Vagina (tissue), 2 donors: ENCODE data around the gene CEP70. TPM values are rescaled to one million over a fixed set of nuclear protein-coding genes. Genes with fewer than 3 reads are reported as not detected.
"Not testable (repeated sequence)": the region's sequence is repeated elsewhere in the genome, so short reads cannot be mapped to it uniquely, and the experiment has no call there.

Source experiments
- DNase-seq, 2 donors: peaks; one replicate each; pipeline ENCODE4 v3.0.0-alpha.2; 2017; ENCODE audit errors: extremely low spot score in 2 of 2
- H3K27ac ChIP-seq: fragments of 200-600 bp; sonication (generic); one replicate; pipeline ENCODE4 v1.5.1; 2019
- H3K27me3 ChIP-seq: fragments of 200-600 bp; sonication (generic); one replicate; pipeline ENCODE4 v1.5.1; 2019
- H3K36me3 ChIP-seq, 2 donors: fragments of 200-600 bp; sonication (generic); one replicate each; pipeline ENCODE4 v1.5.1; 2017 to 2019
- H3K4me1 ChIP-seq: fragments of 200-600 bp; sonication (generic); one replicate; pipeline ENCODE4 v1.5.1; 2019
- H3K4me3 ChIP-seq, 2 donors: fragments of 200-600 bp; sonication (generic); 1 replicate in 1 of 2; 2 replicates in 1 of 2; pipeline ENCODE4 v1.5.1; 2016 to 2019
- H3K9me3 ChIP-seq: fragments of 200-600 bp; sonication (generic); one replicate; pipeline ENCODE4 v1.5.1; 2019
- POLR2A ChIP-seq, 2 donors: fragments of 450-650 bp; IDR thresholded peaks; one replicate each; pipeline ENCODE4 v1.6.1; 2017; ENCODE audit warnings: antibody characterized with exemption in 2 of 2, mild to moderate bottlenecking in 2 of 2, moderate library complexity in 2 of 2
- POLR2AphosphoS5 ChIP-seq, 2 donors: sonication (generic); formaldehyde crosslinking; IDR thresholded peaks; one replicate each; pipeline ENCODE4 v1.9.0; 2017; ENCODE audit warnings: antibody characterized with exemption in 2 of 2, mild to moderate bottlenecking in 2 of 2, low read depth in 1 of 2; ENCODE audit not compliant: insufficient read depth in 1 of 2
- intact Hi-C: fragments of 100-400 bp; cut with DNase I; formaldehyde crosslinking; loops from one replicate; pipeline ENCODE4 v1.15.1; 2023
- total RNA-seq: library from RNA; depleted of rRNA; stranded (reverse); fragments of >200 nt; gene quantifications from one replicate; pipeline ENCODE4 v1.2.3, GENCODE V29; 2016
- TF ChIP-seq, protein P1 (sequence below), 3 experiments: fragments of 450-650 bp in 2 of 3; fragments of 200-600 bp in 1 of 3; sonication (generic) in 1 of 3; IDR thresholded peaks; one replicate each; pipeline ENCODE4 v1.5.1; 2017 to 2019; ENCODE audit warnings: antibody characterized with exemption in 3 of 3, mild to moderate bottlenecking in 2 of 3, moderate library complexity in 2 of 3

The CEP70 gene
- total RNA-seq, 1 donor from 2014 or later = 31.7 TPM

GRCh38 chr3:138496436-138496835 lies 97.6 kb downstream of the CEP70 start:
- H3K27ac ChIP-seq = no peak overlapping the region
- intact Hi-C loops = no loop called here
- H3K4me3 ChIP-seq = no peak overlapping the region
- no peaks in the 10 kb centered on the region for H3K27me3 ChIP-seq
- TF ChIP-seq, protein P1, sequence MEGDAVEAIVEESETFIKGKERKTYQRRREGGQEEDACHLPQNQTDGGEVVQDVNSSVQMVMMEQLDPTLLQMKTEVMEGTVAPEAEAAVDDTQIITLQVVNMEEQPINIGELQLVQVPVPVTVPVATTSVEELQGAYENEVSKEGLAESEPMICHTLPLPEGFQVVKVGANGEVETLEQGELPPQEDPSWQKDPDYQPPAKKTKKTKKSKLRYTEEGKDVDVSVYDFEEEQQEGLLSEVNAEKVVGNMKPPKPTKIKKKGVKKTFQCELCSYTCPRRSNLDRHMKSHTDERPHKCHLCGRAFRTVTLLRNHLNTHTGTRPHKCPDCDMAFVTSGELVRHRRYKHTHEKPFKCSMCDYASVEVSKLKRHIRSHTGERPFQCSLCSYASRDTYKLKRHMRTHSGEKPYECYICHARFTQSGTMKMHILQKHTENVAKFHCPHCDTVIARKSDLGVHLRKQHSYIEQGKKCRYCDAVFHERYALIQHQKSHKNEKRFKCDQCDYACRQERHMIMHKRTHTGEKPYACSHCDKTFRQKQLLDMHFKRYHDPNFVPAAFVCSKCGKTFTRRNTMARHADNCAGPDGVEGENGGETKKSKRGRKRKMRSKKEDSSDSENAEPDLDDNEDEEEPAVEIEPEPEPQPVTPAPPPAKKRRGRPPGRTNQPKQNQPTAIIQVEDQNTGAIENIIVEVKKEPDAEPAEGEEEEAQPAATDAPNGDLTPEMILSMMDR (IDR thresholded peaks at IDR 0.05) = no peak
- TF ChIP-seq POLR2A (IDR thresholded peaks at IDR 0.05) (no peak), POLR2AphosphoS5 (IDR thresholded peaks at IDR 0.05; ENCODE audit: insufficient read depth in 1 of 2, low read depth in 1 of 2) (no peak)
- H3K9me3 ChIP-seq = no peaks in the 10 kb centered on the region
- peaks cover 0 to 8% of the 10 kb centered on the region in 2 donors for H3K36me3 ChIP-seq
- no peak for DNase-seq
- H3K4me1 ChIP-seq = no peaks in the 10 kb centered on the region

GRCh38 chr3:138495638-138496037 lies 98.4 kb downstream of the CEP70 start:
- H3K9me3 ChIP-seq, intact Hi-C loops, H3K4me1 ChIP-seq, H3K27me3 ChIP-seq, DNase-seq, H3K27ac ChIP-seq, H3K36me3 ChIP-seq, H3K4me3 ChIP-seq: not testable (repeated sequence)

GRCh38 chr3:138494607-138494929 lies 99.5 kb downstream of the CEP70 start:
- Histone ChIP-seq H3K27ac (no peak overlapping the region), H3K36me3 (peaks cover 0 to 3% of the 10 kb centered on the region in 2 donors), H3K27me3 (no peaks in the 10 kb centered on the region), H3K9me3 (no peaks in the 10 kb centered on the region), H3K4me3 (no peak overlapping the region), H3K4me1 (no peaks in the 10 kb centered on the region)
- no peak for TF ChIP-seq POLR2AphosphoS5 (IDR thresholded peaks at IDR 0.05; ENCODE audit: insufficient read depth in 1 of 2, low read depth in 1 of 2)
- TF ChIP-seq, protein P1 (IDR thresholded peaks at IDR 0.05) = no peak
- no peak for TF ChIP-seq POLR2A (IDR thresholded peaks at IDR 0.05)
- intact Hi-C loops = no loop called here
- no peak for DNase-seq

DNA sequence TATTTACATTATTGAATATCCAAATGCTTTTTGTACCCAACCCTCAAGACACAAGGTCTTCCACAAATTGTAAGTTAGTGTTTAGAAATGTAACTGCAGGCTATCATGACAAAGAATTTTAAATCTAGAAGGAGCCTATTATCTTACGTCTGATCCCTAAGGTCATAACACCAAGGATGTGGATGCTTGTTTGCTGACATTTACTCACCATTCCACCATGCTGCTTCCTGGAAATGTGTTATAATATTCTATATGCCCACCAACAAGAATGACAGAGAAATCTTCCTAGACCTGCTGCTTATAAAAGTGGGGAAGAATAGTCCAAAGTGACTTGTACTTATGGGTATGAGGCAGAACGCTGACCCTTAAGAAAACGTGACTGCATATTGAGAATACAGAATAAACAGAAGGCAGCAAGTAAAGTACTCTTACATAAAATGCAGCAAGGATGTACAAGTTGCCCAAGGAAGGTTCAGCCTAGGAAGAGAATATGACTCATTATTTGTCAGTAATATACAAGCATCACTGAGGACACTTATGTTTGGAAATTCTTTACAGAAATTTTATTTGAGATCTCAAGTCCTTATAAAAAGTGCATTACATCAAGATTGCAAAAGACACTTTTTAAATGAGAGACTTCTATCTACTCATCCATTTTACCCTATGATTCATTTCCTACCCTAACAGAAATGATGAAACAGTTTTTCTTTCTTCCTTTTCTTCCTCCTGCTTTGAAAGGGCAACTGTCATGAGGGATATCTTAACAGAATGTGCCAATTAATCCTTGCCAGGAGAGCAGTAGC lies 100.1 kb downstream of the CEP70 start:
- intact Hi-C loops = no loop called here
- TF ChIP-seq, protein P1 (IDR thresholded peaks at IDR 0.05) = no peak
- TF ChIP-seq POLR2AphosphoS5 (IDR thresholded peaks at IDR 0.05; ENCODE audit: insufficient read depth in 1 of 2, low read depth in 1 of 2) = peak in 1 of 2 donors; percentile 35
- H3K27ac ChIP-seq = no peak overlapping the region
- H3K4me1 ChIP-seq = no peaks in the 10 kb centered on the region
- no peaks in the 10 kb centered on the region for H3K9me3 ChIP-seq
- DNase-seq = no peak
- H3K27me3 ChIP-seq = no peaks in the 10 kb centered on the region
- H3K36me3 ChIP-seq = no peaks in the 10 kb centered on the region
- no peak overlapping the region for H3K4me3 ChIP-seq

GRCh38 chr3:138492980-138493675 lies 100.9 kb downstream of the CEP70 start:
- Histone ChIP-seq H3K4me3 (no peak overlapping the region), H3K9me3 (no peaks in the 10 kb centered on the region), H3K27me3 (no peaks in the 10 kb centered on the region), H3K36me3 (no peaks in the 10 kb centered on the region), H3K27ac (no peak overlapping the region), H3K4me1 (no peaks in the 10 kb centered on the region)
- TF ChIP-seq, protein P1 (IDR thresholded peaks at IDR 0.05) = no peak
- no peak for TF ChIP-seq POLR2A (IDR thresholded peaks at IDR 0.05)
- intact Hi-C loops = no loop called here
- DNase-seq = no peak
